H1 (cell line): ENCODE results near the gene POMP. TPM values are rescaled to one million over a fixed set of nuclear protein-coding genes. Genes with fewer than 3 reads are reported as not detected.

Experiments
- KDM1A ChIP-seq: fragments of 200-600, 300-600 bp; sonication (generic); IDR thresholded peaks from 2 replicates; pipeline ENCODE4 v1.7.1; 2016; ENCODE audit warnings: mild to moderate bottlenecking, low read length, borderline replicate concordance
- RAD21 ChIP-seq, 2 experiments: IDR thresholded peaks in 1 of 2; conservative IDR thresholded peaks in 1 of 2; 2 replicates each; pipeline ENCODE4 v1.6.1; 2011; ENCODE audit warnings: low read depth in 2 of 2, low read length in 2 of 2, improper control_type of control experiment in 1 of 2, inconsistent platforms in 1 of 2, mild to moderate bottlenecking in 1 of 2, moderate library complexity in 1 of 2
- SAP30 ChIP-seq: fragments of 300-600 bp; sonication (generic); IDR thresholded peaks from 2 replicates; pipeline ENCODE4 v1.7.1; 2012; ENCODE audit warnings: low read length, moderate library complexity, mild to moderate bottlenecking, inconsistent platforms; ENCODE audit not compliant: insufficient read depth, insufficient replicate concordance
- polyA plus RNA-seq, 7 experiments: library from polyadenylated mRNA; depleted of rRNA in 3 of 7; stranded (reverse) in 5 of 7; unstranded in 2 of 7; fragments of >200 nt in 5 of 7; fragments of 200-250 nt in 2 of 7; gene quantifications; 1 replicate in 5 of 7; 2 replicates in 1 of 7; 4 replicates in 1 of 7; pipeline versions ENCODE4 v1.2.1 to v1.2.3, GENCODE V29; 2011 to 2013; ENCODE audit warnings: missing spikeins in 2 of 7, mixed read lengths in 2 of 7
- total RNA-seq: library from RNA; stranded (reverse); fragmentation: NEBNext Ultra II Directional; extraction: Animal tissue kit (Norgen Biotek cat#: 25700); gene quantifications from 2 replicates; pipeline ENCODE4 v1.2.1, GENCODE V29; 2021
- TF ChIP-seq, protein P1 (sequence below): IDR thresholded peaks from 2 replicates; pipeline ENCODE4 v1.6.1; 2011; ENCODE audit warnings: low read length, improper control_type of control experiment

POMP gene
- total and polyA plus RNA-seq, 2 of the 8 experiments (the other 6 are each of a cell fraction or from before 2014, with no cell fraction given) = 38.4 to 115 TPM

DNA sequence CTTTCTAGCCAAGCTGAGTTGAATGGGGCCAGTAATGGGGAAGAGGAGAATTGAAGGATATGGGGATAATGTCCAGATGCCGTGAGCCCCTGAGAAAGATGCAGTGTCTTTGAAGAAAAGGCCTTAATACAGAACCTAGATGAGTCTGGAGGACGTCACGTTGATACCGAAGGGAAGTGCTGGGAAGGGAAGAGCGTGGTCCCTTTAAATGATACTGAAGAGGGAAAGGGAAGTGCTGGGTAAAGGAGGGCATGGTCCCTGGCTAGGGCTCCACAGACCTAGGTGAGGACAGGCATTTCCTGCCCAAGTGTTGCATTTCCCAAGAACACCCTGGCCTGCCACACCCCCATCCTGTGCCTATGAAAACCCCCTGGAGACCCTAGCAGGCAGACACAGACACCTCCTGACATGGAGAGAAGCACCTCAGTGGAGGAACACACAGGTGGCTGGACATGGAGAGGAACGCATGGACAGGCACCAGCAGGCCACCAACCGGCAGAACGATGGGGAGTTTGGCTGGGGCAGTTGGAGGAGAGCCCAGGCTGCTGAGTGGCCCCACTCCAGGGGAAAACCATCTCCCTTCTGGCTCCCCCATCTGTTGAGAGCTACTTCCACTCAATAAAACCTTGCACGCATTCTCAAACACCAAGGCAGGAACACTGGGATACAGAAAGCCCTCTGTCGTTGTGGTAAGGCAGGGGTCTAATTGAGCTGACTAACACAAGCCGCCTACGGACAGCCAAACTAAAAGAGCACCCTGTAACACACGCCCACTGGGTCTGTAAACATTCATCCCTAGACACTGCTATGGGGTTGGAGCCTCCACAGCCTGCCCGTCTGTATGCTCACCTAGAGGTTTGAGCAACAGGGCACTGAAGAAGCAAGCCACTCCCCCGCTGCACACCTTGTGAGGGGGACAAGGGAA, 34.9 kb upstream of the POMP start (continued):
- no peak for TF ChIP-seq SAP30
- TF ChIP-seq KDM1A = no peak
- TF ChIP-seq, protein P1, sequence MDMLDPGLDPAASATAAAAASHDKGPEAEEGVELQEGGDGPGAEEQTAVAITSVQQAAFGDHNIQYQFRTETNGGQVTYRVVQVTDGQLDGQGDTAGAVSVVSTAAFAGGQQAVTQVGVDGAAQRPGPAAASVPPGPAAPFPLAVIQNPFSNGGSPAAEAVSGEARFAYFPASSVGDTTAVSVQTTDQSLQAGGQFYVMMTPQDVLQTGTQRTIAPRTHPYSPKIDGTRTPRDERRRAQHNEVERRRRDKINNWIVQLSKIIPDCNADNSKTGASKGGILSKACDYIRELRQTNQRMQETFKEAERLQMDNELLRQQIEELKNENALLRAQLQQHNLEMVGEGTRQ = no peak
- no peak for TF ChIP-seq RAD21 (IDR thresholded peaks at IDR 0.05 in 1 of 2, conservative IDR thresholded peaks at IDR 0.05 in 1 of 2; ENCODE audit: low read depth in 2 of 2, low read length in 2 of 2)
